Effector memory CD8-positive, alpha-beta T cell (primary cell): Measurements from ENCODE around the gene SHB.

Experiments
- ATAC-seq: fragments of 150-1000 bp; cut with Tn5 transposase; replicated peaks from 2 replicates; pipeline ENCODE4 v1.10.0; 2021; ENCODE audit warnings: mild to moderate bottlenecking, moderate library complexity
- DNase-seq, 3 experiments: peaks; one replicate each; pipeline ENCODE4 v3.0.0; 2021
- H3K27ac Mint-ChIP-seq, 2 donors: one replicate each; pipeline ENCODE4 v1.8.0; 2022; ENCODE audit warnings: mild to moderate bottlenecking in 2 of 2, mixed read lengths in 2 of 2, moderate library complexity in 2 of 2
- H3K27me3 Mint-ChIP-seq, 2 donors: one replicate each; pipeline ENCODE4 v1.8.0; 2022; ENCODE audit warnings: mixed read lengths in 2 of 2
- H3K36me3 Mint-ChIP-seq: one replicate; pipeline ENCODE4 v1.8.0; 2022; ENCODE audit warnings: mild to moderate bottlenecking, moderate library complexity, mixed read lengths; ENCODE audit not compliant: insufficient read depth
- H3K4me1 Mint-ChIP-seq, 2 donors: one replicate each; pipeline ENCODE4 v1.8.0; 2022; ENCODE audit warnings: low read depth in 2 of 2, mixed read lengths in 2 of 2
- H3K4me3 Mint-ChIP-seq, 2 donors: one replicate each; pipeline ENCODE4 v1.8.0; 2022; ENCODE audit warnings: mild to moderate bottlenecking in 2 of 2, mixed read lengths in 2 of 2, moderate library complexity in 2 of 2
- H3K9me3 Mint-ChIP-seq, 2 donors: one replicate each; pipeline ENCODE4 v1.8.0; 2022; ENCODE audit warnings: mixed read lengths in 2 of 2

The SHB gene

DNA sequence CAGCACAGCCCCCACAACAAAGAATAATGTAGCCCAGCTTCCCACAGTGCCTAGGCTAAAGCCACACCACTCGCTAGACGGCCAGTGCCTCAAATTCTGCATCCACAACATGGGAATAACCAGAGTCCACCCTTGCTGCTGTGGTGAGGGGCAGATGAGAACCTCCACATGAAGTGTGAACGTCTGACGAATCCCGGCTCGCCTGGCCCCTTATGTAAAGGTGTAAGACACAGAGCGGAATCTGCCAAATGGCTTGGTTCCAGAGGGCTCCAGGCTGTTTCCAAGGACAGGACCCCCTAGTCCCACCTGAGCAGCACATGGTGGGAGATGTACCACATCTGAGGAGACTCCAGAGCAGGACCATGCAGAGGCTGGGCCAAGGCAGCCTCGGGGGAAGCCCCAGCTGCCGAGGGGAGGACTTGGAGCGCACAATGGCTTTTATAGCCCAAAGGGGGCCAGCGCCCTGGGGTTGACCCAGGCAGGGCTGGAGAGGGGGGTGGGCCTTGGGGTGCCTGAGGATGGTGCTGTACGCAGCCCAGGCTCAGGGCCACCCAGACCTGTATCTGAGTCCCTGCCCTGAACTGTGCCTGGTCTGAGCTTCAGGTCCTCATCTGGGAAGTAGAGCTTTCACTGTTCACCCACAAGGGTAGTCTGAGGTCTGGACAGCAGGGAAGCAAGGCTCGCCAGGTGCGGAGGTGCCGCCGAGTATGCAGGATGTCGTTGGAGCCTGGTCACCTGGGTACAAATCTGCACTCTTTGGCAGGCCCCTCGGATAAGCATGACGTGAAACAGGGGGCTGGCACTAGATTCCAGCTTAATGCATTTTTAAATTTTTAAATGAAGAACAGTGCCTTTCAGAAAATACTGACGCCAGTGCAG is 140.2 kb downstream of the SHB start:
- DNase-seq, result no peak
- Mint-ChIP-seq H3K4me3 (no peak overlapping the region), H3K9me3 (no peaks in the 10 kb centered on the region), H3K27me3 (peaks cover 0 to 35% of the 10 kb centered on the region in 2 donors), H3K36me3 (no peaks in the 10 kb centered on the region), H3K27ac (no peak overlapping the region), H3K4me1 (no peaks in the 10 kb centered on the region)
- no peak for ATAC-seq

DNA sequence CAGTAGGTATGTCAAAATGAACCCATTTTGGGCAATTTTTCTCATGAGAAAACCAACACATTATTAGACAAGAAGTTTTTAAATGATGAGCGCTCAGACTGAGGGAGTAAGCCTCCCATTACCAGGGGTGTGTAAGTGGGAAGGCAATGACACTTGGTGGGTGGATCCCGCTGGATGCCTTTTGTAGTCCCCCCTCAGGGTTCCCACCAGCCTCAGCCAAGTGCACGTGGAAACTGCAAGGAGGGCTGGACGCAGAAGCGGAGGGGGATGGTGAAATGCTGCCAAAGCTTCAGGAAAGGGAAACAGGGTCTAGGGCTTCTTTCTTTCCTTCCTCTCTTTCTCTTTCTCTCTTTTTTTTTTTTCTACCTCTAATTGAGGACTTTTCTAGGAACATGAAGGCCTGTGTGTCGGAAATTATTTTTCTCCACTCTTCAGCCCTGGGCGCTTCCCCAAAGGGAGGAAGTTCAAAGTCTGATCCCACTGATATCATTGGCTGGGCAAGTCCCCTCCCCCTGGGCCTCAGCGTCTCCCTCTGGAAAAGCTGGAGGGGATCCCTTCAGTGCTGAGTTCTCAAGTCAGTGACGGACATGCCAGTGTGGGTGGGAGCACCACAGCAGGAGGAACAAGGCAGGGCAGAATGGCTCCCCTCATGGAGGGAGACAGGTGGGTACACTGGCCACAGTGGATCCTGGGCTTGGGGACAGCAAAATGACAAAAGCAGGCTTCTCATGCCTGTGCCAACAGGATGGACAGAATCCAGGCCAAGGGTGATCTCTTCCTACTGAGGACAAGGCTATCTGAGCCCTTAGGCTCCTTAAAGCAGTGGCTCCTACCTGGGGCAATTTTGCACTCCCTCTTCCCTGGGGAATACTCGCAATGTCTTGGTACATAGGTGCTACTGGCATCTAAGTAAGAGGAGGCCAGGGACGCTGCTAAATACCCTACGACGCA is 141.2 kb downstream of the SHB start:
- H3K27ac Mint-ChIP-seq, result no peak overlapping the region
- ATAC-seq (no peak), DNase-seq (no peak)
- no peaks in the 10 kb centered on the region for H3K4me1 Mint-ChIP-seq
- peaks cover 0 to 35% of the 10 kb centered on the region in 2 donors for H3K27me3 Mint-ChIP-seq
- no peaks in the 10 kb centered on the region for H3K36me3 Mint-ChIP-seq
- H3K9me3 Mint-ChIP-seq, result no peaks in the 10 kb centered on the region
- H3K4me3 Mint-ChIP-seq, result no peak overlapping the region

DNA sequence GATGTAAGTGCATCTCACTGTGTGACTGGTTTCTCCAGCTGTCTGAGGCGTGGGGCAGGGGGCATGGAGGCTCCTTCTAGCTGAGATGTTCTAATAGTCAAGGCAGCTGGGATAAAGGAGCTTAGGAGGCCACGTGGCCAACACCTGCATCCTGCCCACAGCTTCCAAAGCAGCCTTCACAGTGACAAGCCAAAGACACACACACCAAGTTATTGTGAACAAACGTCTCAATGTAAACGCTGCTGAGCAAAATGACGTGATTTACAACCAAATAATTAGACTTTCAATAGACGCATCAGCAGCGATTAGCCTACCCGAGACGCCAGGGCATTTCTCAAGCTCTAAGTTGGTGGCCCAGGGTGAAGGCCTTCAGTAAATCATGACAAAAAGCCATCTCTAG is 141.9 kb downstream of the SHB start:
- no peak overlapping the region for H3K4me3 Mint-ChIP-seq
- no peak overlapping the region for H3K27ac Mint-ChIP-seq
- H3K4me1 Mint-ChIP-seq, result peaks cover 0 to 2% of the 10 kb centered on the region in 2 donors
- no peak for DNase-seq
- no peak for ATAC-seq
- peaks cover 0 to 35% of the 10 kb centered on the region in 2 donors for H3K27me3 Mint-ChIP-seq
- H3K36me3 Mint-ChIP-seq, result no peaks in the 10 kb centered on the region
- no peaks in the 10 kb centered on the region for H3K9me3 Mint-ChIP-seq

DNA sequence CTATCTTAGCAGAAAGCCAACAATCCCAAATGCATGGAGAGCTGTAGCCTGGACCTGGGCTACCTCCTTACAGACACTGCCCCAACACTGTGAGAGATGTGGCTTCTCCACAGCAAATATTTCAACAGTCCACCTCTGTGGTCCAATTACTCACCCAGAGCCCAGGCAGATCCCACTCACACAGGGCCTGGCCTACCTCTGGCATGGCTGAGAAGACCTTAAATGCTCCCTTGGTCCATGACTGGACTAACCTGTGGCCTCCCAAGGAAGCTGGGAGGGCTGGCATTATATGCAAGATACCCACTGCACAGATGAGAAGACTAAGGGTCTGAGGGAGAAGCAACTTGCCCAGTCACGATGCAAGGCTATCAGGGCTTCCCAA is 142.3 kb downstream of the SHB start:
- Mint-ChIP-seq H3K27ac (no peak overlapping the region), H3K36me3 (no peaks in the 10 kb centered on the region), H3K9me3 (no peaks in the 10 kb centered on the region), H3K4me3 (no peak overlapping the region), H3K27me3 (peaks cover 3 to 35% of the 10 kb centered on the region in 2 donors), H3K4me1 (peaks cover 2 to 5% of the 10 kb centered on the region in 2 donors)
- DNase-seq (no peak), ATAC-seq (no peak)

DNA sequence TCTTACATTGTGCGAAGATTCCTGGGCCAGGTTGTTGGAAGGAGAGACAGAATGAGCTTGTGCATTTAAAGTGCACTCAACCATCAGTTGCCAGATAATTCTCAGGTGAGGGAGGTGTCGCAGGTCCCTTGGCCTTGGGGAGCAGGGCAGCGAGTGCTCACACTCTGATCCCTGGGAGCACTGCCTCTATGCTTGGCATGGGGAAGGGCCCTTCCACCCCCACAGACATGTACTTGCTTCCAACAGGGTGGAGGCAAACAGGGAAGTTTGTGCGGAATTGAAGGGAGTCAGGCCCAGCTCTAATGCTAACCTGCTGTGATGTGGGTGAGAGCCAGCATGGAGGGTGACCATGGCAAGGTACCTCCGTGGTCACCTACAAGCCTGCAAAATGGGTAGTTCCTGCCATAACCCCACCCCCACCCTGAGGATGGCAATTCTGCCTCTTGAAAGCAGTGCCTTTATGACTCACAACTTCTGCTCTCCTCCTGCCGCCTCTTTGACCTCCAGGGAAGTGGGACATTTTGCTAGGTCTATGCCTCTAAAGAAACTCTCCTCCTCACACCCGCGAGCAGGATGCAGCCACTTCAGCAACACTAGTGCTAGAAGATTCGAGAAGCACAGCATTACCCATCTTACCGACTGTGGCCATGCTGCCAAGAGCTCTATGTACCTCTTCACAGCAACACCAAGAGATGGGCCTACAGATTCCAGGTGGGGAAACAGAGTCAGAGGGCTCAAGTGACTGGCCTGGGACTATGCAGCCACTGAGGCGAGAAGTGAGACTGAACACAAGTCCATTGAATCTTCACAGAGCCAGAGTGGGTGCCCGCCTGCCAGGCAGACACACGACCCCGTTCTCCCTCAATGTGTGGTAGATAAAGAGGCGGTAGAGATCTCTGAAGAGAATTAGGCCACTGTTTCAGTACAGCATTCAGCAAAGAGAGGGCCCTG is 143.0 kb downstream of the SHB start:
- Mint-ChIP-seq H3K27me3 (peaks cover 5 to 35% of the 10 kb centered on the region in 2 donors), H3K27ac (no peak overlapping the region), H3K4me1 (peaks cover 2 to 7% of the 10 kb centered on the region in 2 donors)

DNA sequence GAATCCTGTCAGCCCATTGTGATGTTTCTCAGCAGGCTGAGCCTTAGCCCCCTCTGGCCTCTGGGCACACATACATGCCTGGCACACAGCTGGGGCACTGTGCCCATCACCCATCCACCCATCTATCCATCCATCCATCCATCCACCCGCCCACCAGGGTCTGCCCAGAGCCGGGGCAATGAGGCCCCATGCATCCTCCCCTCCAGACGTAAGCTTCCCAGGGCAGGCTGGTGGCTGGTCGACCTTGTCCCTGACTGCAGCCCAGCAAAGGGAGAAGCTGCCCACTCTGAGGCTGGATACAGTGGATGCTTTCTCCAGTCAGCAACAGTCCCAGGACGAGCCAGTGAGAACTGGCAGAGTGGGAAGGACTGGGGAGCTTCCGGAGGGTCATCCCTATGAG is 144.0 kb downstream of the SHB start:
- no peaks in the 10 kb centered on the region for H3K36me3 Mint-ChIP-seq
- no peak for DNase-seq
- no peak for ATAC-seq
- H3K27me3 Mint-ChIP-seq, result peaks cover 5 to 35% of the 10 kb centered on the region in 2 donors
- no peak overlapping the region for H3K27ac Mint-ChIP-seq
- H3K4me1 Mint-ChIP-seq, result peaks cover 2 to 9% of the 10 kb centered on the region in 2 donors
- H3K4me3 Mint-ChIP-seq, result no peak overlapping the region
- H3K9me3 Mint-ChIP-seq, result no peaks in the 10 kb centered on the region

More for the DNA sequence above, 143.0 kb downstream of the SHB start:
- Mint-ChIP-seq H3K9me3 (no peaks in the 10 kb centered on the region), H3K4me3 (no peak overlapping the region), H3K36me3 (no peaks in the 10 kb centered on the region)
- ATAC-seq, result no peak
- DNase-seq, result no peak

DNA sequence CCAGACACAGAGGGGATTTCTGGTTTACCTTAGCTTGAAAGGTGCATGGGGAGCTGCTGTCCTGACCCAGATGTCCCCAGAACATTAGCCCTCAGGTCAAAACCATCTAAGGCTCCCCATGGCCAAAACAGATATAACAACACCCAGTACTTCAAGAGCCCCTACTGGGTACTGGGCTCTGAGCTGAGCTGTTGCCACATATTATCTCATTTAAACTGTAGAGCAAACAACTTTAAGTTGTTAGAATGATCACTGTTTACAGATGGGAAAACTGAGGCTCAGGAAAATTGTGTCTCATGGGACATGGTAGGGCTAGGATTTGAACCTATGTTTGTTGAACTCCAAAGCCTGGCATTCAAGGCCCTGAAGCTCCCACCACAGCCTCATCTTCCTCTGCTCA is 144.5 kb downstream of the SHB start:
- Mint-ChIP-seq H3K27ac (no peak overlapping the region), H3K27me3 (peaks cover 5 to 35% of the 10 kb centered on the region in 2 donors), H3K4me1 (peaks cover 2 to 9% of the 10 kb centered on the region in 2 donors), H3K4me3 (no peak overlapping the region), H3K36me3 (no peaks in the 10 kb centered on the region), H3K9me3 (no peaks in the 10 kb centered on the region)
- DNase-seq (no peak), ATAC-seq (no peak)

DNA sequence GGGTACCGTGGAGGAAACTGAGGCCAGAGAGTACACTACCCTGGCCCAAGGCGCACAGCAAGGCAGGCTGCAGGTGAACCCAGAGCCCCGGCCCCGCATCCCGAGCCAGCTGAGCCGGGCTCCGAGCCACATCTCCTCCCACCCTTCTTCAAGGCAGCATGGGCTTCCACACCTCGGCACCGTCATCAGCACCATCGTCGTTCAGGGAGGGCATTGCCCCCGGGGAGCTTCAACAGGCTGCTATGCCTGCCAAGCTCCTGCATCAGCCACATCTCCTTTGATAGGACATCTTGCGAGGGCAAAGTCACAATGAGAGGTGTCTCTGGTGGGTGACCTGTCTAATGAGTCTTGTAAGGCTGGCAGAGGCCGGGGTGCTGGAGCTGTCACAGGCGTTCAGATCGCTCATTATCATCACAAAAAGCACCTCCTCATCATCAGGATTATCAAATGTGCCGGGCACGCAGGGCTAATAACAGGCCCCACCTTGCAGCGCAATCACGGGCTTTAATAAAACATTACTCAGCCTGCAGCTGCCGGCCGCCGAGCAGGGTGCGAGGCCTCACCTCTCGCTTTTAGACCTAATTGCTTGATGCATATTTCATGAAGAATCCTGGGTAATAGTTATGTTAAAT is 145.1 kb downstream of the SHB start:
- H3K9me3 Mint-ChIP-seq, result no peaks in the 10 kb centered on the region
- no peaks in the 10 kb centered on the region for H3K36me3 Mint-ChIP-seq
- H3K4me1 Mint-ChIP-seq, result peaks cover 2 to 9% of the 10 kb centered on the region in 2 donors

DNA sequence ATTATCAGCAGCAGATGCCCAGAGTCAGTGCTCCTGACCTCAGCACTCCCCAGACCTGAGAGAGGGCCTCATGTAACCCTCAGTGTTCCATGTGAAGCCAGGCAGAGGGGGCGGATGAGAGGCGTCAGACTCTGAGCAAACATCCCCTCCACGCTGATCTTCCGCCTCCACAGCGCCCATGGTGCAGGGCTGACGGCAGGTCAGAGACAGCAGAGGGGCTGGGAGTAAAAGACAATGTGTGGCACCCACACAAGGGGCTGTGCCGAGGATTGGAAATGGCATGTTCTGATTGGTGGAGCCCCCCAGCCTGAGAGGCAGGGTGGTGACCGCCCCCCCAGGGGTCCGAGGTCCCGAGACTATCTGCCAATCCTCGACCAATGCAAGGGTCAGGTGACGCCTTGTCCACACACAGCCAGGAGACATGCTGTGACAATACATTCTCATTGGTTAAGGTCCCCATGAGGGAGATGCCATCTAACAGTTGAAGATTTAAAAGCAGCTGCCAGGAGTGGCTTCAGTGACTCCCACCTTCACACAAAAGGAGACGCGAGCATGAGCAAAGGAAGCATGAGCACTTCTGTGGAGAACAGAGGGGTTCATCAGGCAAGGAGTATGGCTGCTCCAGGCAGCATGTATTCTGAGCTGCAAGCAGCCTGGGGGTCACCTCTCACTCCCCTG is 145.8 kb downstream of the SHB start:
- no peak for DNase-seq
- H3K27ac Mint-ChIP-seq, result no peak overlapping the region
- no peaks in the 10 kb centered on the region for H3K9me3 Mint-ChIP-seq
- ATAC-seq, result no peak
- no peaks in the 10 kb centered on the region for H3K36me3 Mint-ChIP-seq
- peaks cover 5 to 31% of the 10 kb centered on the region in 2 donors for H3K27me3 Mint-ChIP-seq
- peaks cover 2 to 9% of the 10 kb centered on the region in 2 donors for H3K4me1 Mint-ChIP-seq
- H3K4me3 Mint-ChIP-seq, result no peak overlapping the region

More for the DNA sequence above, 145.1 kb downstream of the SHB start:
- Mint-ChIP-seq H3K27me3 (peaks cover 5 to 35% of the 10 kb centered on the region in 2 donors), H3K27ac (no peak overlapping the region), H3K4me3 (no peak overlapping the region)
- no peak for DNase-seq
- no peak for ATAC-seq

DNA sequence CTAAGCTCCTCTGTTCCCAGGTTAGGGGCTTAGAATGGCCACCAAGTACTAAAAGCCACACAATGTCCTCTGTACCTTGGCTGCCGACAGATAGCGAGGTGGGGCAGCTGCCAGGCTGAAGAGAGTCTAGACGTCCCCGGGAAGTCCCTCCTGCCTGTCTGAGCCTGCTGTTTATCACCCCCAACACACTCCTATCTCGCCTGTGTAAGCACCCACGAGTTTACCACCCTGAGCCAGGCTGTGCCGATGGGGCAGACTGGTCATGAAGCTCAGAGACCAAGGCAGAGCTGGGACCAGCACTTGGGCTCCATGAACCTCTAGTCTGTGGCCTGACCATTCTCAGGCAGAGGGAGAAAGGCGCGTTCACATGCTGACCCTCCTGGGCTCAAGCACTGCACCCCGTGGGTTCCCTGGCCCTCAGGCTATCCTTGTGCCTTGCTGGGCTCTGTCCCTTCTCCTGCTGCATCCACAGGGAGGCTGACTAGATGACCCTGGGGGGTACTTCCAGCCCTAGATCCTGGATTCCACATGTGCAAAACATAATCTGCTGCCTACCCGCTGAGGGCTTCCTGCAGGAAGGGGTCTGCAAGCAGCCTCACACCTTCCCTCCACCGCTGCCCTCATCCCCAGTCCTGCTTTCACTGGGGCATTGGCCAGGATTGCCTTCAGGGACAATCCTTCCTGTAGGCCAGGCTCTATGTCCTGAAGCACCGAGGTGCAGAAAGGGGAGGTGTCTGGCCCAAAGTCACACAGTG is 146.5 kb downstream of the SHB start:
- ATAC-seq, result no peak
- DNase-seq, result no peak
- Mint-ChIP-seq H3K36me3 (no peaks in the 10 kb centered on the region), H3K4me3 (no peak overlapping the region), H3K9me3 (no peaks in the 10 kb centered on the region), H3K27ac (no peak overlapping the region), H3K4me1 (peaks cover 2 to 9% of the 10 kb centered on the region in 2 donors), H3K27me3 (peaks cover 5 to 24% of the 10 kb centered on the region in 2 donors)

DNA sequence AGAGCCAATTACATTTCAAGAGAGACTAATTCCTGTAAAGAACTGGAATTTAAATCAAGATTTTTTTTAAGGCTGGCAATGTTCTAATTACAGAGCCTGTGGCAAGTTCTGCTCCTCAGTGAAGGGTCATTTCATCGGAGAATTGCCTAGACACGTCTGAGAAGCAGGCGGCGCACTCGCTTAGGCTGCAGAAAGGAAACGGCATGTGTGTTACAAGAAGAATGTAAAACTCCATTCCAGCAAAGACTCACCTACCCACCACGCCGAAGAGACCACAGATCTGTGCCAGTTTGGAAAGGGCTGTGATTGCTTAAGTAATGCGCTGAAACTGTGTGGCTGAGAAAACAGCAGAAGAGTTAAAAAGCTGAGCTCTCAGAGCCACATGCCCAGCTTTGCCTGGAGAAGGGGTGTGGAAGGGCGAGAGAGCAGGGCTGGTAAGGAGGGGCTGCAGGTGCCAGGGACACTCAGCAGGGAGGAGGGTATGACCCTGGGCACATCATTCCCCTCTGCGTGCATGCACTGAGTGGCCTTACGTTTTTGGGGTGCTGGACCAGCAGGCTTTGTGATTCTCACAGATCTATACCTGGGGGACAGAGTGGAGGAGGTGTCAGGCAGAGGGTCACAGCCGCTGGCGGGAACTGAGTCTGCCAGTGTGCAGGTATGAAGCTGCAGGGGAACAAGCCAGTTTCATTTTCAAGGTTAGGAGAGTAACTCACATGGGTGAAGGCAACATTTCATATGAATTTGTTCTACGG is 147.3 kb downstream of the SHB start:
- H3K27me3 Mint-ChIP-seq, result peaks cover 5 to 20% of the 10 kb centered on the region in 2 donors
- DNase-seq (no peak), ATAC-seq (no peak)
- peaks cover 2 to 9% of the 10 kb centered on the region in 2 donors for H3K4me1 Mint-ChIP-seq
- no peaks in the 10 kb centered on the region for H3K9me3 Mint-ChIP-seq
- H3K36me3 Mint-ChIP-seq, result no peaks in the 10 kb centered on the region
- no peak overlapping the region for H3K27ac Mint-ChIP-seq
- H3K4me3 Mint-ChIP-seq, result no peak overlapping the region
